Cardiac muscle cell (in vitro differentiated cells and primary cell): ENCODE measurements around the gene ABCA6. TPM values are rescaled to one million over a fixed set of nuclear protein-coding genes. Genes with fewer than 3 reads are reported as not detected.

Source experiments
- DNase-seq, 2 donors: peaks; one replicate each; pipeline versions ENCODE4 v3.0.0 to v3.0.0-alpha.2; 2010 to 2017; ENCODE audit warnings: low read depth in 1 of 2, low spot score in 1 of 2
- H3K27ac ChIP-seq: fragments of 200-600 bp; sonication (generic); 2 replicates; pipeline ENCODE4 v1.5.1; 2016
- H3K27me3 ChIP-seq: fragments of 200-600 bp; sonication (generic); 2 replicates; pipeline ENCODE4 v1.6.0; 2016; ENCODE audit warnings: control low read depth
- H3K36me3 ChIP-seq: fragments of 200-600 bp; sonication (generic); 2 replicates; pipeline ENCODE4 v1.5.1; 2016; ENCODE audit warnings: control low read depth
- H3K4me1 ChIP-seq: fragments of 200-600 bp; sonication (generic); 2 replicates; pipeline ENCODE4 v1.8.1; 2017; ENCODE audit warnings: low read depth, mild to moderate bottlenecking, mixed run types
- H3K4me3 ChIP-seq: fragments of 200-600 bp; sonication (generic); 2 replicates; pipeline ENCODE4 v1.5.1; 2016; ENCODE audit warnings: mild to moderate bottlenecking
- H3K9me3 ChIP-seq: fragments of 200-600 bp; sonication (generic); 2 replicates; pipeline ENCODE4 v1.5.1; 2017; ENCODE audit warnings: low read depth, mild to moderate bottlenecking, control low read depth
- CTCF ChIP-seq: IDR thresholded peaks from 2 replicates; pipeline ENCODE4 v1.5.1; 2012; ENCODE audit warnings: low read depth, mild to moderate bottlenecking, low read length
- polyA plus RNA-seq: library from polyadenylated mRNA; unstranded; fragments of >200 nt; fragmentation: Nextera tagmentation; extraction: Ambion mirVana; gene quantifications from 2 replicates; pipeline ENCODE4 v1.2.1, GENCODE V29; 2016
- total RNA-seq: library from RNA; depleted of rRNA; stranded (reverse); fragments of >200 nt; gene quantifications from 2 replicates; pipeline ENCODE4 v1.2.3, GENCODE V29; 2016

ABCA6 gene
- total and polyA plus RNA-seq, 2 experiments from 2014 or later: not detected

- no peaks in the 10 kb centered on the region for H3K36me3 ChIP-seq
- no peak for TF ChIP-seq CTCF
- DNase-seq: no peak
- H3K27ac ChIP-seq: no peak overlapping the region
- no peaks in the 10 kb centered on the region for H3K9me3 ChIP-seq
- no peak overlapping the region for H3K4me3 ChIP-seq
- no peaks in the 10 kb centered on the region for H3K27me3 ChIP-seq
- H3K4me1 ChIP-seq: no peaks in the 10 kb centered on the region
Observed at GRCh38 chr17:69105907-69106730, 35.6 kb downstream of the ABCA6 start.

GRCh38 chr17:69103557-69104233, 38.0 kb downstream of the ABCA6 start:
- Histone ChIP-seq H3K27ac (no peak overlapping the region), H3K4me1 (no peaks in the 10 kb centered on the region), H3K36me3 (no peaks in the 10 kb centered on the region), H3K4me3 (no peak overlapping the region), H3K27me3 (no peaks in the 10 kb centered on the region), H3K9me3 (no peaks in the 10 kb centered on the region)
- no peak for TF ChIP-seq CTCF
- no peak for DNase-seq

DNA sequence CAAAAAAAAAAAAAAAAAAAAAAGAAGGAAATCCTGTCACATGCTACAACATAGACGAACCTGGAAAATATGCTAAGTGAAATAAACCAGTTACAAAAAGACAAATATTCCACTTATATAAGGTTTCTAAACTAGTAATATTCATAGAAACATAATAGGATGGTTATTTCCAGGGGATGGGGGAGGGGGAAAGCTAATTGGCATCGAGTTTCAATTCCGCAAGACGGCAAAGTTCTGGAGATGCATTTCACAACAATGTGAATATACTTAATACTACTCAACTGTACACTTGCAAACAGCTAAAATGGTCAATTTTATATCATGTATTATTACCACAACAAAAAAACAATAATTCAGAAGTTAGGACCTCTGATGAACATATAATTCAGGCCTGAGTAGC, 43.1 kb downstream of the ABCA6 start:
- no peaks in the 10 kb centered on the region for H3K36me3 ChIP-seq
- H3K4me3 ChIP-seq: no peak overlapping the region
- no peaks in the 10 kb centered on the region for H3K4me1 ChIP-seq
- DNase-seq: no peak
- no peak for TF ChIP-seq CTCF
- no peak overlapping the region for H3K27ac ChIP-seq
- H3K27me3 ChIP-seq: no peaks in the 10 kb centered on the region
- H3K9me3 ChIP-seq: no peaks in the 10 kb centered on the region

GRCh38 chr17:69096541-69096940, 45.2 kb downstream of the ABCA6 start:
- no peak for DNase-seq
- Histone ChIP-seq H3K36me3 (no peaks in the 10 kb centered on the region), H3K4me3 (no peak overlapping the region), H3K9me3 (no peaks in the 10 kb centered on the region), H3K4me1 (no peaks in the 10 kb centered on the region), H3K27ac (no peak overlapping the region), H3K27me3 (no peaks in the 10 kb centered on the region)
- no peak for TF ChIP-seq CTCF

DNA sequence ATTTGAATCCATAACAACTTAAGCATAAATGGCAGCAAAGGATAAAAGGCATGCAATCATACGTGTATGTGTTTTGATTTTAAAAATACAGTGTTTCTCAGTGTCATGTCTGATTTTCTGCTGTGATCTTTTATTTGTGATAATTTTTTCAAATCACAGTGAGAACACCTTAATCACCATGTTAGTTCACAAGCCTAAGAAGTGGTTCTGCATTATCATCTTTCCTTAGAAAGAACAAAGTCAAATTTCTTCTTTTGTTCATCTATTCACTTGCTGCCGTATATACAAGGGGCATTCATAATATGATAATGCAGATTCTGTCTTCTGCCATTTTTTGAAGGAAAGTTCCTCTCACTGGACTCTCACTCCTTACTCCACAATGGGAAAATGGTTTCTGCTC, 47.7 kb downstream of the ABCA6 start:
- no peak overlapping the region for H3K27ac ChIP-seq
- DNase-seq: no peak
- TF ChIP-seq CTCF: no peak

More for the DNA sequence above, 47.7 kb downstream of the ABCA6 start:
- H3K4me3 ChIP-seq: no peak overlapping the region
- H3K9me3 ChIP-seq: no peaks in the 10 kb centered on the region
- no peaks in the 10 kb centered on the region for H3K36me3 ChIP-seq
- H3K4me1 ChIP-seq: no peaks in the 10 kb centered on the region
- no peaks in the 10 kb centered on the region for H3K27me3 ChIP-seq
